ENCODE results near the gene C11orf91.

- TF ChIP-seq CTCF (conservative IDR thresholded peaks at IDR 0.05; ENCODE audit: low read length), result no peak
- no peak for TF ChIP-seq EZH2phosphoT487 (IDR thresholded peaks at IDR 0.05; ENCODE audit: borderline replicate concordance, low read depth, low read length)
Measured at GRCh38 chr11:33741806-33742205, 41.2 kb upstream of the C11orf91 start.
